Adrenal gland (tissue), 5 donors: Measurements from ENCODE around the gene RAB5IF.

ENCODE experiments used
- POLR2A ChIP-seq, 2 donors: fragments of 450-650 bp; IDR thresholded peaks; one replicate each; pipeline ENCODE4 v1.6.1; 2017; ENCODE audit warnings: antibody characterized with exemption in 2 of 2, mild to moderate bottlenecking in 2 of 2, moderate library complexity in 1 of 2
- TF ChIP-seq, protein P1 (sequence below), 6 experiments: fragments of 450-650 bp in 4 of 6; fragments of 200-600 bp in 2 of 6; sonication (generic) in 1 of 6; IDR thresholded peaks; 1 replicate in 5 of 6; 2 replicates in 1 of 6; pipeline versions ENCODE4 v1.5.1 to v1.8.0; 2016 to 2021; ENCODE audit warnings: antibody characterized with exemption in 6 of 6, mild to moderate bottlenecking in 2 of 6, moderate library complexity in 1 of 6
- donor health status: DM: no; HTN: no; CAD: no.

DNA sequence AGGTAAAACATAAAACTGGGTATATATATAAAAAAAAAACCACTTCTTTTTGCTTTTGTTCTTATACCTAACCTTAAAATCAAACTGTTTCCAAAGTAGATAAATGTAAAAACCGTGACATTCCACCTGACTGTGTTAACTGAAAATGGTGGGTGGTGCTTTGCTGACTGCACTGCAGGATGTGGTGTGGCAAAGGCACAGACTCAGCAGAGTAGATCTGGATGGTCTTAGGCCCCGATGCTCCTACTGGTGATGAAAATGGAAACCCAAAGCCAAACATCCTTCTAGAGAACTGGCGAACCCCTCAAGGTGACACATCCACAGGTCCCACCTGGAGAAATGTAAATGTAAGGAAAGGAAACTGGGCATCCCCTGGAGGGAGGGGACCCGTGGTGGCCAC, 23.3 kb upstream of the RAB5IF start:
- TF ChIP-seq POLR2A (IDR thresholded peaks at IDR 0.05) = no peak
- TF ChIP-seq, protein P1, sequence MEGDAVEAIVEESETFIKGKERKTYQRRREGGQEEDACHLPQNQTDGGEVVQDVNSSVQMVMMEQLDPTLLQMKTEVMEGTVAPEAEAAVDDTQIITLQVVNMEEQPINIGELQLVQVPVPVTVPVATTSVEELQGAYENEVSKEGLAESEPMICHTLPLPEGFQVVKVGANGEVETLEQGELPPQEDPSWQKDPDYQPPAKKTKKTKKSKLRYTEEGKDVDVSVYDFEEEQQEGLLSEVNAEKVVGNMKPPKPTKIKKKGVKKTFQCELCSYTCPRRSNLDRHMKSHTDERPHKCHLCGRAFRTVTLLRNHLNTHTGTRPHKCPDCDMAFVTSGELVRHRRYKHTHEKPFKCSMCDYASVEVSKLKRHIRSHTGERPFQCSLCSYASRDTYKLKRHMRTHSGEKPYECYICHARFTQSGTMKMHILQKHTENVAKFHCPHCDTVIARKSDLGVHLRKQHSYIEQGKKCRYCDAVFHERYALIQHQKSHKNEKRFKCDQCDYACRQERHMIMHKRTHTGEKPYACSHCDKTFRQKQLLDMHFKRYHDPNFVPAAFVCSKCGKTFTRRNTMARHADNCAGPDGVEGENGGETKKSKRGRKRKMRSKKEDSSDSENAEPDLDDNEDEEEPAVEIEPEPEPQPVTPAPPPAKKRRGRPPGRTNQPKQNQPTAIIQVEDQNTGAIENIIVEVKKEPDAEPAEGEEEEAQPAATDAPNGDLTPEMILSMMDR (IDR thresholded peaks at IDR 0.05) = no peak
